HUES6 (cell line): ENCODE measurements around the gene CNTNAP2.

Experiments
- H3K27ac ChIP-seq: 2 replicates; pipeline ENCODE4 v1.7.0; 2013; ENCODE audit warnings: low read depth, mild to moderate bottlenecking, low read length, inconsistent platforms
- H3K27me3 ChIP-seq: 2 replicates; pipeline ENCODE4 v1.6.1; 2013; ENCODE audit warnings: low read length; ENCODE audit not compliant: control insufficient read depth, insufficient read depth
- H3K36me3 ChIP-seq: 2 replicates; pipeline ENCODE4 v1.6.1; 2013; ENCODE audit warnings: low read length; ENCODE audit not compliant: control insufficient read depth, insufficient read depth
- H3K4me1 ChIP-seq: 2 replicates; pipeline ENCODE4 v1.6.1; 2013; ENCODE audit warnings: low read length; ENCODE audit not compliant: control insufficient read depth, insufficient read depth
- H3K4me3 ChIP-seq: 2 replicates; pipeline ENCODE4 v1.5.1; 2013; ENCODE audit warnings: low read depth, low read length
- H3K9ac ChIP-seq: one replicate; pipeline ENCODE4 v1.6.1; 2013; ENCODE audit warnings: mild to moderate bottlenecking, low read length
- H3K9me3 ChIP-seq: 2 replicates; pipeline ENCODE4 v1.6.1; 2013; ENCODE audit warnings: low read depth, low read length; ENCODE audit not compliant: control insufficient read depth, insufficient read depth

The CNTNAP2 gene

DNA sequence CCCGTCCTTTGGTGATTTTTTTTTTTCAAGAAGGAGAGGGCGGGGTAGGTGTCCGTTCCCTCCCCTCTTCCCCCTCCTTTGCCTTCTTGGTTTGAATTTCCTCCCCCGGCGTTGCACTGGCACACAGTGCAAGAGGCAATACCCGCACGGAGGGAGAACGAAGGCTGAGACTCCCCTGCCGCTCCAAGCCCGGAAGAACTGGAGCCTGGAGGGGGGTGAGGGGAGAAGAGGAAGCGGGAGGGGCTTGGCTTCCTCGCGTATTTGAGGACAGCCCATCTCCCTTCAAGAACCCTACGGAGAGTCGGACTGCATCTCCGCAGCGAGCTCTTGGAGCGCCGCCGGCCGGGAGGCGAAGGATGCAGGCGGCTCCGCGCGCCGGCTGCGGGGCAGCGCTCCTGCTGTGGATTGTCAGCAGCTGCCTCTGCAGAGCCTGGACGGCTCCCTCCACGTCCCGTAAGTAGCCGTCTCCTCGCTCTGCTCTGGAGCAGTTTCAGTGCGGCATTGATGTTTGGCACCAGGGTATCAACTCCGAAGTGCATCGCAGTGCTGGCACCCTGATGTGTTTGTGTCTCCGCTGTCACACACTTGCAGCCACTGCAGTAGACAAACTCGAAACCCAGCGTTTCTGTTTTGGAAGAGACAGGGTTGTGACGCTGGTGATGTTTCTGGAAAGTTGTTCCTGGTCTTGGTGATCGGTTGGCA lies at the start of gene CNTNAP2:
TSS of gene CNTNAP2 (plus strand) at position 281 of the 702 bp plus-strand sequence. CDS start at position 357, 76 bp downstream.
- no peaks in the 10 kb centered on the region for H3K9me3 ChIP-seq
- H3K36me3 ChIP-seq: no peaks in the 10 kb centered on the region
- no peak within 1 kb of the TSS for H3K9ac ChIP-seq
- peak within 1 kb of the TSS; percentile 72 for H3K4me3 ChIP-seq
- H3K27ac ChIP-seq: no peak within 1 kb of the TSS
- H3K4me1 ChIP-seq: no peaks in the 10 kb centered on the region
- H3K27me3 ChIP-seq: peaks cover 39% of the 10 kb centered on the region

- Histone ChIP-seq H3K4me1 (no peaks in the 10 kb centered on the region), H3K9me3 (no peaks in the 10 kb centered on the region), H3K36me3 (no peaks in the 10 kb centered on the region), H3K4me3 (no peak overlapping the region), H3K27me3 (no peaks in the 10 kb centered on the region), H3K9ac (no peak overlapping the region), H3K27ac (no peak overlapping the region)
These were observed 48.7 kb upstream of the CNTNAP2 start for GRCh38 chr7:146067880-146068279.

DNA sequence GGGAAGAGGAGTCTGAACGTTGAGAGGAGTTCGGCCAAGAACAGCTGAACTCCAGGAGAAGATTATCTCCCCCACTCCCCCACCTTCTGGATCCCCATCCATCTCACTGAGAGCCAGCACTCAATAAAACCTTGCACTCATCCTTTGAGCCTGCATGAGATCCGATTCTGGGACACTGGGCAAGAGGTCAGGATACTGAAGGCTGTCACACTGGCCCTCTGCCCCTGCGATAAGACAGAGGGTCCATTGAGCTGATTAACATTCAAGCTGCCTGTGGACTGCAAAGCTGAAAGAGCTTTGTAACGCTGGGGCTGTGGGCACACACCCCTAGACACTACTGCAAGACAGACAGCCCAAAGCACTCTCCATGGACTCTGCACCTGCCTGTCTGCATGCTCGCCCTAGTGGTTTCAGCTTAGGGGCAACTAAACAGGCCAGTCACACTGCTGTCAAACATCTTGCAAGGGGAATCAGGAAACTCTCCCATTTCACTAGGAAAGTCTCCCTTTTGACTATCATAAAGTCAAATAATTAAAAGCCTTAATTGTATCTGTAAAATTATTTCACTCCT lies 42.3 kb upstream of the CNTNAP2 start:
- Histone ChIP-seq H3K9ac (no peak overlapping the region), H3K4me3 (no peak overlapping the region), H3K36me3 (no peaks in the 10 kb centered on the region), H3K4me1 (no peaks in the 10 kb centered on the region), H3K27me3 (no peaks in the 10 kb centered on the region), H3K27ac (no peak overlapping the region), H3K9me3 (no peaks in the 10 kb centered on the region)

GRCh38 chr7:146076344-146076743 lies 40.3 kb upstream of the CNTNAP2 start:
- H3K9me3 ChIP-seq: no peaks in the 10 kb centered on the region
- H3K27ac ChIP-seq: no peak overlapping the region
- no peaks in the 10 kb centered on the region for H3K27me3 ChIP-seq
- no peaks in the 10 kb centered on the region for H3K4me1 ChIP-seq
- H3K9ac ChIP-seq: no peak overlapping the region
- no peak overlapping the region for H3K4me3 ChIP-seq
- no peaks in the 10 kb centered on the region for H3K36me3 ChIP-seq

DNA sequence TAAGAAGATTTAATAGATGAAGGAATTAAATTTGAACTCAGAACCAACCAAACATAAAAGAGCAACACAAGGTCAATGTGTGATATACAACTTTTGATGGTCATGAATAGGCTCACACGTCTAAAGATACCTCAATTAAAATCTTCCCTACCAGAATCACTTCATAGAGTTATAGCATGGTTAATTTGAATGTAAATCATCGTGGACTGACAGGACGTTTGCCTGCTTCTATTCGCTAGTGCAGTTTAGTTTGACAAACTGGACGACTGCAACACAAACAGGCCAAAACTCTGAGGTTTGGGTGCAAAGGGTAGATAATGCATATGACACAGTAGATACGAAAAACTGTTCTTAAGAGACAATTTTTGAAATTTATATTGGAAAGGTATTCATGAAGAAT lies 32.5 kb upstream of the CNTNAP2 start:
- H3K9ac ChIP-seq: no peak overlapping the region
- H3K9me3 ChIP-seq: no peaks in the 10 kb centered on the region
- no peak overlapping the region for H3K4me3 ChIP-seq
- no peaks in the 10 kb centered on the region for H3K36me3 ChIP-seq
- no peaks in the 10 kb centered on the region for H3K4me1 ChIP-seq
- no peaks in the 10 kb centered on the region for H3K27me3 ChIP-seq
- no peak overlapping the region for H3K27ac ChIP-seq

DNA sequence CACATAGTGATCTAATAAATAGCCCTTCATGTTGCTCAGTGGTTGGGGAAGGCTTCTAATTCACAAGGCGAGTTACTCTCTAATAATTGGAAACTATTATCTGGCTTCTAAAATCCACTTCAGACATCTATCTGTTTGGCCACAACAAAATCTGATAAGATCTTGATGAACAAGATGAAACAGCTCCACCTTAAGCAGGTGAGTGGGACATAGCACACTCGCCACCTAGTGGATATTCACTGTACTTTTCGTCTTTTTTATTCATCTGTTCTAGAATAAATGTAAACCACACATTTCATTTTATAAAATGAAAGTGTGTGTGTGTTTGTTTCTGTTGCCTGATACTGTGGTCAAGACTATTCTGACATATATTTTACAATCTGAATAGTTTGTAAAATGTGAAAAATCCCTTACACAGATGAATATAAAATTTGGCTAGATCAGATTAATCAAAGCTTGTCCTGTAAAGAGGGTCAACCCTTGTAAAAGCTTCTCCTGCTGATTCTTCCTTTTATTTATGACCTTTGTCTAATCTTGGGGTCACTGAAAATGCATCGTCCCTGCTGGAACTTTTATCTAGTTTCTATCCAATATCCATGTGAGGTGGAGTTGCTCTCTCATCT lies 26.5 kb upstream of the CNTNAP2 start:
- no peaks in the 10 kb centered on the region for H3K36me3 ChIP-seq
- no peak overlapping the region for H3K27ac ChIP-seq
- H3K9ac ChIP-seq: no peak overlapping the region
- no peaks in the 10 kb centered on the region; the same call in 1 of the 2 replicates for H3K27me3 ChIP-seq
- no peaks in the 10 kb centered on the region for H3K9me3 ChIP-seq
- H3K4me1 ChIP-seq: no peaks in the 10 kb centered on the region
- H3K4me3 ChIP-seq: no peak overlapping the region

DNA sequence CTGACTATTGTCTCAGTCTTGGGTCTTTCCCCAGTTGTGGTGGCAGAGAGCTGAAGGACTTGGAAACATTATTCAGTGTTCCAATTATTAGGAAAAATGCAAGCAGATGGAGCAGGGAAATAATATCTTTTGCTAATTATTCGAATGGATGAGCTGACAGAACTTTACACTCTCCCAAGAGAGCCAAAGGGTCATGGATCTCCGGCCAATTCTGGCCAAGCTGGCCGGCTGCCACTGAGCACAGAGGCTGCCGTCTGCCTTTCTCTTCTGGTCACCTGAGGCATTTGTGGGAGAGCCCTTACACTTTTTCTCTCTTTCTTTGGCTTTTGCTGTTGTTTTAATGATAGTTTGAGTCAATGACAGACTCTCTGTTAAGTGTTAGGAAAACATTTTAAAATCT lies 22.2 kb upstream of the CNTNAP2 start:
- Histone ChIP-seq H3K27ac (no peak overlapping the region), H3K36me3 (no peaks in the 10 kb centered on the region), H3K9me3 (no peaks in the 10 kb centered on the region), H3K9ac (no peak overlapping the region), H3K27me3 (no peaks in the 10 kb centered on the region; the same call in 1 of the 2 replicates), H3K4me3 (no peak overlapping the region), H3K4me1 (no peaks in the 10 kb centered on the region)

- Histone ChIP-seq H3K27me3 (no peaks in the 10 kb centered on the region; the same call in 1 of the 2 replicates), H3K36me3 (no peaks in the 10 kb centered on the region), H3K27ac (no peak overlapping the region), H3K9me3 (no peaks in the 10 kb centered on the region), H3K4me3 (no peak overlapping the region), H3K9ac (no peak overlapping the region), H3K4me1 (no peaks in the 10 kb centered on the region)
These were observed 19.6 kb upstream of the CNTNAP2 start for GRCh38 chr7:146096994-146097393.

DNA sequence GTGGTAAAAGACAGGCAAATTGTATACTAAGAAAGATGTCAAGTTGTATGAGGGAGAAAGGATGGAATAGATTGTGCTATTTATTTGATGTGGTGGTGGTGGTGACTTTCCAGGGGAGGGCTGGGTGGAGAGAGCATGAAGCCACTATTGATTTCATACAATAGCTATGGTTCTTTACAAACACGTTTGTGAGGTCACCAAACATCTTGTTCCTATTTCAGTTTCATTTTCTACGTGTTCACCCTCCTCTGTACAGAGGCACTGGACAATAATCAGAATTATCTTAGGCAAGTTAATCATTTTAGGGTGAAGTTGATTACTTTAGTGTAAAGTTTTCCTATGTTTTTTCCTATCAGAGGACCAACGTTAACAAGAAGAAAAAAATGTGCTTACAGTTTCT lies 10.3 kb upstream of the CNTNAP2 start:
- H3K27ac ChIP-seq: no peak overlapping the region
- H3K4me1 ChIP-seq: no peaks in the 10 kb centered on the region
- no peaks in the 10 kb centered on the region; the same call in 1 of the 2 replicates for H3K27me3 ChIP-seq
- H3K9me3 ChIP-seq: no peaks in the 10 kb centered on the region
- H3K36me3 ChIP-seq: no peaks in the 10 kb centered on the region
- no peak overlapping the region for H3K4me3 ChIP-seq
- no peak overlapping the region for H3K9ac ChIP-seq

- Histone ChIP-seq H3K4me3 (no peak overlapping the region), H3K27ac (no peak overlapping the region), H3K4me1 (no peaks in the 10 kb centered on the region), H3K27me3 (peaks cover 23% of the 10 kb centered on the region), H3K36me3 (no peaks in the 10 kb centered on the region), H3K9ac (no peak overlapping the region), H3K9me3 (no peaks in the 10 kb centered on the region)
These were observed 3.8 kb upstream of the CNTNAP2 start for GRCh38 chr7:146112755-146113154.

- H3K4me1 ChIP-seq: no peaks in the 10 kb centered on the region
- no peak overlapping the region for H3K27ac ChIP-seq
- no peak overlapping the region for H3K9ac ChIP-seq
- no peaks in the 10 kb centered on the region for H3K9me3 ChIP-seq
- H3K4me3 ChIP-seq: peak overlapping the region; percentile 72
- H3K36me3 ChIP-seq: no peaks in the 10 kb centered on the region
- peaks cover 39% of the 10 kb centered on the region for H3K27me3 ChIP-seq
These were observed 1.1 kb upstream of the CNTNAP2 start for GRCh38 chr7:146115548-146115850.
